H9 (cell line): ENCODE data around the gene MOGAT2. TPM values are rescaled to one million over a fixed set of nuclear protein-coding genes. Genes with fewer than 3 reads are reported as not detected.

Source experiments
- DNase-seq: peaks from one replicate; pipeline ENCODE4 v3.0.0-alpha.2; 2017
- H2AFZ ChIP-seq: one replicate; pipeline ENCODE4 v1.6.1; 2013; ENCODE audit warnings: mild to moderate bottlenecking, low read length, control low read depth, moderate library complexity
- H2AK5ac ChIP-seq: 2 replicates; pipeline ENCODE4 v1.6.1; 2013; ENCODE audit warnings: low read length, control low read depth, mixed read lengths; ENCODE audit not compliant: insufficient read length
- H2BK120ac ChIP-seq: one replicate; pipeline ENCODE4 v1.6.1; 2013; ENCODE audit warnings: low read depth, mild to moderate bottlenecking, low read length, control low read depth, inconsistent platforms; ENCODE audit not compliant: poor library complexity, severe bottlenecking
- H2BK12ac ChIP-seq: 2 replicates; pipeline ENCODE4 v1.6.1; 2013; ENCODE audit warnings: low read length, control low read depth, mixed read lengths, low read depth; ENCODE audit not compliant: insufficient read length
- H2BK15ac ChIP-seq: 2 replicates; pipeline ENCODE4 v1.6.1; 2013; ENCODE audit warnings: low read depth, low read length, control low read depth
- H2BK20ac ChIP-seq: one replicate; pipeline ENCODE4 v1.6.1; 2013; ENCODE audit warnings: low read depth, mild to moderate bottlenecking, low read length, control low read depth, inconsistent platforms; ENCODE audit not compliant: poor library complexity, severe bottlenecking
- H2BK5ac ChIP-seq: 2 replicates; pipeline ENCODE4 v1.6.1; 2013; ENCODE audit warnings: low read length, control low read depth, mixed read lengths; ENCODE audit not compliant: insufficient read length
- H3K14ac ChIP-seq: 2 replicates; pipeline ENCODE4 v1.6.1; 2013; ENCODE audit warnings: low read length, control low read depth; ENCODE audit not compliant: insufficient read depth
- H3K18ac ChIP-seq: 2 replicates; pipeline ENCODE4 v1.6.1; 2013; ENCODE audit warnings: low read depth, mild to moderate bottlenecking, mixed read lengths, low read length, control low read depth; ENCODE audit not compliant: insufficient read length
- H3K23ac ChIP-seq: 2 replicates; pipeline ENCODE4 v1.6.1; 2013; ENCODE audit warnings: low read length, control low read depth, mixed read lengths, low read depth; ENCODE audit not compliant: insufficient read length
- H3K23me2 ChIP-seq: 2 replicates; pipeline ENCODE4 v1.6.1; 2013; ENCODE audit warnings: low read depth, mild to moderate bottlenecking, mixed read lengths, low read length, control low read depth; ENCODE audit not compliant: insufficient read length, poor library complexity, severe bottlenecking
- H3K27ac ChIP-seq: 2 replicates; pipeline ENCODE4 v1.5.1; 2013; ENCODE audit warnings: low read length, control low read depth, mixed read lengths, low read depth; ENCODE audit not compliant: insufficient read length
- H3K27me3 ChIP-seq: 2 replicates; pipeline ENCODE4 v1.6.1; 2013; ENCODE audit warnings: low read length, control low read depth, inconsistent platforms; ENCODE audit not compliant: insufficient read depth
- H3K4ac ChIP-seq: 2 replicates; pipeline ENCODE4 v1.6.1; 2013; ENCODE audit warnings: low read depth, mild to moderate bottlenecking, control low read depth, inconsistent platforms, low read length, moderate library complexity
- H3K4me1 ChIP-seq: 2 replicates; pipeline ENCODE4 v1.6.1; 2013; ENCODE audit warnings: low read length, control low read depth, inconsistent platforms; ENCODE audit not compliant: insufficient read depth
- H3K4me2 ChIP-seq: 2 replicates; pipeline ENCODE4 v1.6.1; 2013; ENCODE audit warnings: low read length, control low read depth, mixed read lengths; ENCODE audit not compliant: insufficient read length, insufficient read depth
- H3K56ac ChIP-seq: 2 replicates; pipeline ENCODE4 v1.6.1; 2013; ENCODE audit warnings: low read depth, mild to moderate bottlenecking, mixed read lengths, low read length, control low read depth; ENCODE audit not compliant: insufficient read length
- H3K79me1 ChIP-seq: 2 replicates; pipeline ENCODE4 v1.6.1; 2013; ENCODE audit warnings: low read depth, mild to moderate bottlenecking, moderate library complexity, low read length, control low read depth, inconsistent platforms; ENCODE audit not compliant: insufficient read depth, poor library complexity, severe bottlenecking
- H3K79me2 ChIP-seq: 2 replicates; pipeline ENCODE4 v1.6.1; 2013; ENCODE audit warnings: low read length, control low read depth, inconsistent platforms; ENCODE audit not compliant: insufficient read depth
- H3K9ac ChIP-seq: 2 replicates; pipeline ENCODE4 v1.6.1; 2013; ENCODE audit warnings: low read length, control low read depth, mixed read lengths; ENCODE audit not compliant: insufficient read length; ENCODE audit errors: extremely low read depth
- H3K9me3 ChIP-seq: one replicate; pipeline ENCODE4 v1.6.1; 2013; ENCODE audit warnings: low read depth, low read length, inconsistent platforms; ENCODE audit not compliant: control insufficient read depth
- H3T11ph ChIP-seq: one replicate; pipeline ENCODE4 v1.6.1; 2013; ENCODE audit warnings: mild to moderate bottlenecking, low read length, control low read depth, inconsistent platforms
- H4K20me1 ChIP-seq: one replicate; pipeline ENCODE4 v1.6.1; 2013; ENCODE audit not compliant: control insufficient read depth, insufficient read length, insufficient read depth
- H4K5ac ChIP-seq: 2 replicates; pipeline ENCODE4 v1.6.1; 2013; ENCODE audit warnings: low read depth, mild to moderate bottlenecking, mixed read lengths, low read length, control low read depth; ENCODE audit not compliant: insufficient read length
- H4K8ac ChIP-seq: replicated peaks from 2 replicates; pipeline ENCODE4 v1.6.1; 2013; ENCODE audit warnings: low read length, control low read depth, mixed read lengths, low read depth; ENCODE audit not compliant: insufficient read length
- H4K91ac ChIP-seq: 2 replicates; pipeline ENCODE4 v1.6.1; 2013; ENCODE audit warnings: low read depth, mild to moderate bottlenecking, moderate library complexity, mixed read lengths, low read length, control low read depth; ENCODE audit not compliant: insufficient read length
- H3K27ac Mint-ChIP-seq, 3 experiments: 2 replicates in 2 of 3; 3 replicates in 1 of 3; pipeline ENCODE4 v1.8.0; 2020 to 2021; ENCODE audit warnings: mixed read lengths in 3 of 3, mild to moderate bottlenecking in 1 of 3, moderate library complexity in 1 of 3
- H3K27me3 Mint-ChIP-seq: 2 replicates; pipeline ENCODE4 v1.8.0; 2021; ENCODE audit warnings: low read depth, mild to moderate bottlenecking, moderate library complexity, mixed read lengths
- H3K36me3 Mint-ChIP-seq, 3 experiments: 2 replicates in 2 of 3; 3 replicates in 1 of 3; pipeline ENCODE4 v1.8.0; 2020 to 2021; ENCODE audit warnings: low read depth in 3 of 3, mixed read lengths in 3 of 3; ENCODE audit not compliant: insufficient read depth in 1 of 3
- H3K4me1 Mint-ChIP-seq, 2 experiments: 2 replicates each; pipeline ENCODE4 v1.8.0; 2020; ENCODE audit warnings: mixed read lengths in 2 of 2
- H3K4me3 Mint-ChIP-seq, 2 experiments: 2 replicates in 1 of 2; 3 replicates in 1 of 2; pipeline ENCODE4 v1.8.0; 2020 to 2021; ENCODE audit warnings: mild to moderate bottlenecking in 2 of 2, mixed read lengths in 2 of 2, moderate library complexity in 1 of 2
- H3K9me3 Mint-ChIP-seq, 2 experiments: 2 replicates in 1 of 2; 3 replicates in 1 of 2; pipeline ENCODE4 v1.8.0; 2020; ENCODE audit warnings: mild to moderate bottlenecking in 2 of 2, mixed read lengths in 2 of 2, moderate library complexity in 1 of 2
- CTCF ChIP-seq: fragments of 200-600 bp; sonication (generic); conservative IDR thresholded peaks from 3 replicates; pipeline ENCODE4 v1.8.0; 2021; ENCODE audit warnings: antibody characterized with exemption, mild to moderate bottlenecking
- WGBS: extraction: QIAGEN DNeasy Blood & Tissue Kit; methylation state at CpG from one replicate; pipeline ENCODE4 v1.1.7; 2013; ENCODE audit warnings: missing lambda C conversion rate, low lambda C conversion rate, mixed read lengths; ENCODE audit not compliant: insufficient read length; ENCODE audit errors: extremely low coverage; 5-methylcytosine and 5-hydroxymethylcytosine counted together
- total RNA-seq: library from RNA; stranded (reverse); gene quantifications from 2 replicates; pipeline ENCODE4 v1.2.1, GENCODE V29; 2021

The MOGAT2 gene
- total RNA-seq, 1 experiment from 2014 or later, result not detected

- no peak overlapping the region for H3T11ph ChIP-seq
- H4K91ac ChIP-seq, result no peak overlapping the region
- H3K23me2 ChIP-seq, result no peaks in the 10 kb centered on the region
- no peak for TF ChIP-seq CTCF
- no CpG with 5 or more reads among the region's 4 CpGs for WGBS
- Mint-ChIP-seq H3K36me3 (peaks cover 0 to 7% (median 3%) of the 10 kb centered on the region in 3 experiments; a peak in 5 of 7 replicates), H3K27me3 (peaks cover 73% of the 10 kb centered on the region), H3K4me1 (peaks cover 0 to 4% of the 10 kb centered on the region in 2 experiments; a peak in 1 of 4 replicates), H3K27ac (no peak overlapping the region), H3K9me3 (peaks cover 6 to 14% of the 10 kb centered on the region in 2 experiments), H3K4me3 (no peak overlapping the region)
- no peak overlapping the region for H3K14ac ChIP-seq
- no peak overlapping the region for H3K18ac ChIP-seq
- no peaks in the 10 kb centered on the region for H3K4me1 ChIP-seq
- H3K27ac ChIP-seq, result no peak overlapping the region
- no peaks in the 10 kb centered on the region for H3K79me2 ChIP-seq
- DNase-seq, result no peak
- H4K20me1 ChIP-seq, result no peaks in the 10 kb centered on the region
- no peak overlapping the region for H4K5ac ChIP-seq
- H4K8ac ChIP-seq, result no peak overlapping the region
- H3K56ac ChIP-seq, result no peak overlapping the region
- no peak overlapping the region for H2AK5ac ChIP-seq
- no peak overlapping the region for H3K4me2 ChIP-seq
- no peak overlapping the region for H2AFZ ChIP-seq
- H3K9ac ChIP-seq, result no peak overlapping the region
- H3K23ac ChIP-seq, result no peak overlapping the region
- no peak overlapping the region for H3K4ac ChIP-seq
- no peak overlapping the region for H2BK15ac ChIP-seq
- H2BK12ac ChIP-seq, result no peak overlapping the region
- no peaks in the 10 kb centered on the region for H3K79me1 ChIP-seq
- no peaks in the 10 kb centered on the region for H3K9me3 ChIP-seq
- H2BK120ac ChIP-seq, result no peak overlapping the region
- H3K27me3 ChIP-seq, result peaks cover 28% of the 10 kb centered on the region
- H2BK20ac ChIP-seq, result no peak overlapping the region
- no peak overlapping the region for H2BK5ac ChIP-seq
Observed at GRCh38 chr11:75673977-75674582, 43.6 kb upstream of the MOGAT2 start.
